Ishikawa (cell line): Measurements from ENCODE around the gene LRRC63.

Source experiments
- CEBPB ChIP-seq: IDR thresholded peaks from 2 replicates; pipeline ENCODE4 v1.6.1; 2012
- CREB1 ChIP-seq: IDR thresholded peaks from 2 replicates; pipeline ENCODE4 v1.6.1; 2012; ENCODE audit warnings: low read depth
- EGR1 ChIP-seq: IDR thresholded peaks from 2 replicates; pipeline ENCODE4 v1.6.1; 2012
- EP300 ChIP-seq: IDR thresholded peaks from 2 replicates; pipeline ENCODE4 v1.6.1; 2012; ENCODE audit warnings: borderline replicate concordance
- FOXM1 ChIP-seq: IDR thresholded peaks from 2 replicates; pipeline ENCODE4 v1.6.1; 2012; ENCODE audit warnings: low read depth, borderline replicate concordance
- NFIC ChIP-seq: IDR thresholded peaks from 2 replicates; pipeline ENCODE4 v1.6.1; 2012
- RAD21 ChIP-seq: IDR thresholded peaks from 2 replicates; pipeline ENCODE4 v1.6.1; 2012; ENCODE audit warnings: low read depth
- TAF1 ChIP-seq: IDR thresholded peaks from 2 replicates; pipeline ENCODE4 v1.6.1; 2012; ENCODE audit warnings: low read depth, mild to moderate bottlenecking
- TCF12 ChIP-seq: IDR thresholded peaks from 2 replicates; pipeline ENCODE4 v1.6.1; 2012; ENCODE audit warnings: low read depth
- TEAD4 ChIP-seq: IDR thresholded peaks from 2 replicates; pipeline ENCODE4 v1.6.1; 2012
- YY1 ChIP-seq: IDR thresholded peaks from 2 replicates; pipeline ENCODE4 v1.6.1; 2012; ENCODE audit warnings: low read depth
- TF ChIP-seq, protein P1 (sequence below): IDR thresholded peaks from 2 replicates; pipeline ENCODE4 v1.6.1; 2012
- TF ChIP-seq, protein P2 (sequence below): IDR thresholded peaks from 2 replicates; pipeline ENCODE4 v1.6.1; 2012; ENCODE audit warnings: low read depth, mild to moderate bottlenecking
- TF ChIP-seq, protein P3 (sequence below): IDR thresholded peaks from 2 replicates; pipeline ENCODE4 v1.6.1; 2012

Gene LRRC63

DNA sequence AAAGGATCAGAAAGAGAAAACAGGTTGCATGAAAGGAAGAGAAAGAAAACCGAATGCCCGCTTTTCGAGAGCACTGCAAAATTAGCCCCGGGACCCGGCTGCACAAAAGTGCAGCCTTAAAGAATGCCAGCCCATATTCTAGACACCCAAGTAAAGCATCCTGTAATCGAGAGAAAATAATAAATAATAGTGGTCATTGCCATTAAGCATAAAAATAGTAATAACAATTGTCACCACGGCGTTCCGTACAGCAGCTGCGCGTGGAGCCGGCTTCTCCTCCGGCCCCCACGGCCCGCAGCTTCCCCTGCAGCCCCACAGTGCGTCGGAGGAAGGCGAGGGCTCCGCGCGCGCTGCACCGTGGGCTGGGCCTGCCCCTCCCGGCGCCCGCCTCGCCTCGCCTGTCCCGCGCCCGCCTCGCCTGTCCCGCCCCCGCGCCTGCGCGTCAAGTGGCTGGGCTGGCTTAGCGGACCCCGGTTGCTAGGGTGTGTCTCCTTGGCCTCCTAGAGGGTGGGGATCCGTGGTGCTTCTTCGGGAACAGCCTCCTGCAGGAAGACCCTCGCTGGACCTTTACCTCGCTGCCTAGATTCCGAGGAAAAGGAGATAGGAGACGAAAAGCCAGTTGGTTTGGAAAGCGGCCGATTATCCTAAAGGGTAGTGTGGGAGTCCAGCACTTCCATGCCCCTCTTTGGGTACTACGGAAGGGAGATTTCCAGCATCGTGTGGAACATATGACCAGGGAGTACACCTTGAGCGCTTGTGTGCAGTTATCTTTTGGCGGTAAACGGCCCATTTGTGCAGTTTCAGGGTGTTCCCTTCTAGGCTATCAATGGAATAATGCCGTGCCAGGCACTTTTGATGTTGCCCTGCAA, at the start of gene LRRC63:
LRRC63 (plus strand) TSS at position 446 of the 869 bp plus-strand sequence. CDS start 1,107 bp downstream, outside the sequence.
- no peak for TF ChIP-seq CEBPB
- no peak for TF ChIP-seq FOXM1
- TF ChIP-seq, protein P1, sequence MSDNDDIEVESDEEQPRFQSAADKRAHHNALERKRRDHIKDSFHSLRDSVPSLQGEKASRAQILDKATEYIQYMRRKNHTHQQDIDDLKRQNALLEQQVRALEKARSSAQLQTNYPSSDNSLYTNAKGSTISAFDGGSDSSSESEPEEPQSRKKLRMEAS, result peak; percentile 83
- TF ChIP-seq EGR1, result peak; percentile 74
- no peak for TF ChIP-seq TAF1
- no peak for TF ChIP-seq TCF12
- TF ChIP-seq, protein P2, sequence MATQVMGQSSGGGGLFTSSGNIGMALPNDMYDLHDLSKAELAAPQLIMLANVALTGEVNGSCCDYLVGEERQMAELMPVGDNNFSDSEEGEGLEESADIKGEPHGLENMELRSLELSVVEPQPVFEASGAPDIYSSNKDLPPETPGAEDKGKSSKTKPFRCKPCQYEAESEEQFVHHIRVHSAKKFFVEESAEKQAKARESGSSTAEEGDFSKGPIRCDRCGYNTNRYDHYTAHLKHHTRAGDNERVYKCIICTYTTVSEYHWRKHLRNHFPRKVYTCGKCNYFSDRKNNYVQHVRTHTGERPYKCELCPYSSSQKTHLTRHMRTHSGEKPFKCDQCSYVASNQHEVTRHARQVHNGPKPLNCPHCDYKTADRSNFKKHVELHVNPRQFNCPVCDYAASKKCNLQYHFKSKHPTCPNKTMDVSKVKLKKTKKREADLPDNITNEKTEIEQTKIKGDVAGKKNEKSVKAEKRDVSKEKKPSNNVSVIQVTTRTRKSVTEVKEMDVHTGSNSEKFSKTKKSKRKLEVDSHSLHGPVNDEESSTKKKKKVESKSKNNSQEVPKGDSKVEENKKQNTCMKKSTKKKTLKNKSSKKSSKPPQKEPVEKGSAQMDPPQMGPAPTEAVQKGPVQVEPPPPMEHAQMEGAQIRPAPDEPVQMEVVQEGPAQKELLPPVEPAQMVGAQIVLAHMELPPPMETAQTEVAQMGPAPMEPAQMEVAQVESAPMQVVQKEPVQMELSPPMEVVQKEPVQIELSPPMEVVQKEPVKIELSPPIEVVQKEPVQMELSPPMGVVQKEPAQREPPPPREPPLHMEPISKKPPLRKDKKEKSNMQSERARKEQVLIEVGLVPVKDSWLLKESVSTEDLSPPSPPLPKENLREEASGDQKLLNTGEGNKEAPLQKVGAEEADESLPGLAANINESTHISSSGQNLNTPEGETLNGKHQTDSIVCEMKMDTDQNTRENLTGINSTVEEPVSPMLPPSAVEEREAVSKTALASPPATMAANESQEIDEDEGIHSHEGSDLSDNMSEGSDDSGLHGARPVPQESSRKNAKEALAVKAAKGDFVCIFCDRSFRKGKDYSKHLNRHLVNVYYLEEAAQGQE, result no peak

GRCh38 chr13:46164661-46165060, 47.1 kb upstream of the LRRC63 start:
- TF ChIP-seq TAF1 (no peak), CREB1 (no peak), RAD21 (no peak), YY1 (no peak), CEBPB (no peak), EP300 (no peak), TEAD4 (no peak), TCF12 (no peak)
- TF ChIP-seq, protein P1, result no peak
- TF ChIP-seq, protein P2, result no peak

GRCh38 chr13:46165485-46166223, 46.1 kb upstream of the LRRC63 start:
- TF ChIP-seq, protein P1, result no peak
- TF ChIP-seq EP300, result no peak
- no peak for TF ChIP-seq TAF1
- no peak for TF ChIP-seq NFIC

GRCh38 chr13:46166224-46166584, 45.5 kb upstream of the LRRC63 start:
- TF ChIP-seq, protein P1, result no peak
- TF ChIP-seq TEAD4 (no peak), CEBPB (no peak)

DNA sequence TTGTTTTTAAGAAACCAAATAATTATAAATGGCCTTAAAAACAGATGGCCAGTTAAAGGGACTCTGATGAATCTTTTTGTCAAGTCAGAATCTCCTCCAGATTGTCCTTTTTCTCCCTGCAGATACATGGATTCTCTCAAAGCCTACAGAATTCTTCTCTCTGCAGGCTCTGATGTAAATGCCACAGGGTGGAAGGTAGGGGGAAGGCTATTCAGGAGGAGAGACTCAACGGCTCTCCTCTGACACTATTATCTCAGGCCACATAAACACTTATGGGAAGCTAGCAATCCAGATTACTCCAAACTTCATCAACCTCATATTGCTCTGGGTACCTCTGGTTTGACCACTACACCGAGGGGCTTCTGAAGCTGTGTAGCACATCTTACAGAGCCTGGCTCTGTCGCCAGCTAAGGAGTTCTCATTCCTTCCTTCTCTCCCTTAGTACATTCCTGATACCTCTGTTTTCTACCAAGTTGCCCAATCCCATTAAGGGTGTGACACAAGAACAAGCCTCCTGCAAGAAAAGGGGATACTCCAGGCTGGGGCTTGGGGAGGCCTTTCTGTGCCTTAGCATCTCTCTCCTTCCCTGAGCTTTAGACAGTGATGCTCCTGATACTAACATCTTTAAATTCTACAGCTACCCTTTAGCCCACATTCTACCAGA, 44.6 kb upstream of the LRRC63 start:
- TF ChIP-seq CEBPB (no peak), YY1 (no peak), NFIC (no peak), EP300 (no peak), TEAD4 (no peak), EGR1 (no peak), FOXM1 (no peak)
- TF ChIP-seq, protein P1, result no peak
- TF ChIP-seq, protein P2, result no peak
- TF ChIP-seq, protein P3, sequence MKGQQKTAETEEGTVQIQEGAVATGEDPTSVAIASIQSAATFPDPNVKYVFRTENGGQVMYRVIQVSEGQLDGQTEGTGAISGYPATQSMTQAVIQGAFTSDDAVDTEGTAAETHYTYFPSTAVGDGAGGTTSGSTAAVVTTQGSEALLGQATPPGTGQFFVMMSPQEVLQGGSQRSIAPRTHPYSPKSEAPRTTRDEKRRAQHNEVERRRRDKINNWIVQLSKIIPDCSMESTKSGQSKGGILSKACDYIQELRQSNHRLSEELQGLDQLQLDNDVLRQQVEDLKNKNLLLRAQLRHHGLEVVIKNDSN, result no peak
